ENCODE measurements around the gene CFAP77.

DNA sequence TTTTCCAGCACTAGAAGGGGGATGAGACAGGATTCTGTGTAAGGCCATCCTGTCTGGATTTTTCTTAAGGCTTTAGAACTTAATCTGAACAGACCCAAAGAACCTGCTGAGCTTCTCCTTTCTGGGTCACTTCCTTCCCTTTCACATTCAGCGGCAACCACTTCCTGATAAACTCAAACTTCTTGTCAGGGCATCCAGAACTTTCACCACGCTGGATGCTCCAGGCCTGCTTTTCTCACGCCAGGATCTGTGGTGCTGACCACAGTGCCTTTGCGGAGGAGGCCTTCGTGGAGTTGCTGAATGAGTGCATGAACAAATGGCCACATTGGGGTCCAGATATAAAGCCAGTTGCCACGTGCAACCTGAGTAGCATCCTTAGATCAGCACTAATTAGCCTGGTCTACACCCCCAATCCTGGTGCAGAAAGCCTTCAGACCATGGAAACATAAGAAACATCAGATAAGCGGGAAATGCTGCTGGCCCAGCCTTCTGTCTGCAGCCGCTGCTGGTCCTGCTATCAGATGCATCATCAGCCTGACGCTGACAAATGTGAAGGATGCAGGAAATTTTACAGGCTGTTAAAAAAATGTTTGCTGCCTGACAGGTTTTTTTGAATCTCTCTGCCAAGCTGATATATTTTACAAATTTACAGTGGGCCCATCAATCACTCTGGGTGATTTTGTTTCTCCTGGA, 97.1 kb downstream of the CFAP77 start:
- TF ChIP-seq, protein P1, sequence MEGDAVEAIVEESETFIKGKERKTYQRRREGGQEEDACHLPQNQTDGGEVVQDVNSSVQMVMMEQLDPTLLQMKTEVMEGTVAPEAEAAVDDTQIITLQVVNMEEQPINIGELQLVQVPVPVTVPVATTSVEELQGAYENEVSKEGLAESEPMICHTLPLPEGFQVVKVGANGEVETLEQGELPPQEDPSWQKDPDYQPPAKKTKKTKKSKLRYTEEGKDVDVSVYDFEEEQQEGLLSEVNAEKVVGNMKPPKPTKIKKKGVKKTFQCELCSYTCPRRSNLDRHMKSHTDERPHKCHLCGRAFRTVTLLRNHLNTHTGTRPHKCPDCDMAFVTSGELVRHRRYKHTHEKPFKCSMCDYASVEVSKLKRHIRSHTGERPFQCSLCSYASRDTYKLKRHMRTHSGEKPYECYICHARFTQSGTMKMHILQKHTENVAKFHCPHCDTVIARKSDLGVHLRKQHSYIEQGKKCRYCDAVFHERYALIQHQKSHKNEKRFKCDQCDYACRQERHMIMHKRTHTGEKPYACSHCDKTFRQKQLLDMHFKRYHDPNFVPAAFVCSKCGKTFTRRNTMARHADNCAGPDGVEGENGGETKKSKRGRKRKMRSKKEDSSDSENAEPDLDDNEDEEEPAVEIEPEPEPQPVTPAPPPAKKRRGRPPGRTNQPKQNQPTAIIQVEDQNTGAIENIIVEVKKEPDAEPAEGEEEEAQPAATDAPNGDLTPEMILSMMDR (conservative IDR thresholded peaks at IDR 0.05; ENCODE audit: low read depth, low read length): no peak
- TF ChIP-seq EZH2 (IDR thresholded peaks at IDR 0.05; ENCODE audit: borderline replicate concordance, low read depth, low read length, poor library complexity, severe bottlenecking): no peak

Measured in A673 (cell line).